Panc1 (cell line): ENCODE measurements around the gene ALS2CL. TPM values are rescaled to one million over a fixed set of nuclear protein-coding genes. Genes with fewer than 3 reads are reported as not detected.

ENCODE experiments used
- ATAC-seq: fragments of 200-7000 bp; cut with Tn5 transposase; 2 replicates; pipeline ENCODE4 v1.9.1; 2020; ENCODE audit warnings: mild to moderate bottlenecking, moderate library complexity
- BruUV-seq: library from RNA; stranded (reverse); fragments of 400-500 nt; replicated peaks from 2 replicates; lab custom pipeline; 2021; lab: Mats Ljungman, UMichigan
- CTCF ChIA-PET: fragments of 300-600 bp; sonication (Branson Sonifier 250); formaldehyde crosslinking; loops from one replicate; lab custom pipeline; 2022; ENCODE audit warnings: antibody characterized with exemption; lab: Charles Lee
- POLR2A ChIA-PET: fragments of 300-600 bp; sonication (Branson Sonifier 250); formaldehyde crosslinking; loops from one replicate; lab custom pipeline; 2022; ENCODE audit warnings: antibody characterized with exemption; lab: Charles Lee
- DNase-seq: peaks from one replicate; pipeline ENCODE4 v3.0.0-alpha.2; 2010; ENCODE audit warnings: low read depth, low spot score
- H3K27ac ChIP-seq: 2 replicates; pipeline ENCODE4 v1.5.1; 2011; ENCODE audit warnings: mild to moderate bottlenecking, low read length, inconsistent platforms
- H3K27me3 ChIP-seq: fragments of 200-500 bp; sonication (Bioruptor generic); 2 replicates; pipeline ENCODE4 v1.6.0; 2014; ENCODE audit warnings: low read length, inconsistent platforms; ENCODE audit not compliant: control insufficient read depth, insufficient read depth
- H3K36me3 ChIP-seq: fragments of 200-500 bp; sonication (Bioruptor generic); 2 replicates; pipeline ENCODE4 v1.5.1; 2014; ENCODE audit warnings: inconsistent platforms, mild to moderate bottlenecking, low read length, moderate library complexity; ENCODE audit not compliant: control insufficient read depth, insufficient read depth
- H3K4me1 ChIP-seq: 2 replicates; pipeline ENCODE4 v1.5.1; 2011; ENCODE audit warnings: inconsistent platforms, mild to moderate bottlenecking, low read length, moderate library complexity; ENCODE audit not compliant: control insufficient read depth, insufficient read depth
- H3K4me3 ChIP-seq, 2 experiments: 2 replicates each; pipeline ENCODE4 v1.5.1; 2011 to 2012; ENCODE audit warnings: low read depth in 2 of 2, low read length in 2 of 2, mild to moderate bottlenecking in 2 of 2, inconsistent platforms in 1 of 2, moderate library complexity in 1 of 2
- H3K9me3 ChIP-seq: fragments of 200-500 bp; sonication (Bioruptor generic); 2 replicates; pipeline ENCODE4 v1.5.1; 2014; ENCODE audit warnings: low read depth, mild to moderate bottlenecking, inconsistent platforms, low read length, moderate library complexity; ENCODE audit not compliant: control insufficient read depth, insufficient read depth
- CTCF ChIP-seq: fragments of 450-650 bp; IDR thresholded peaks from 2 replicates; pipeline ENCODE4 v1.5.1; 2017; ENCODE audit warnings: mild to moderate bottlenecking
- POLR2AphosphoS5 ChIP-seq: IDR thresholded peaks from 2 replicates; pipeline ENCODE4 v1.6.1; 2012; ENCODE audit warnings: mild to moderate bottlenecking, low read depth, low read length, moderate library complexity
- REST ChIP-seq, 2 experiments: IDR thresholded peaks; 2 replicates each; pipeline ENCODE4 v1.6.1; 2011 to 2012; ENCODE audit warnings: low read depth in 2 of 2, control low read depth in 1 of 2, low read length in 1 of 2, mild to moderate bottlenecking in 1 of 2, moderate library complexity in 1 of 2; ENCODE audit not compliant: insufficient read depth in 1 of 2
- SIN3A ChIP-seq: IDR thresholded peaks from 2 replicates; pipeline ENCODE4 v1.6.1; 2012; ENCODE audit warnings: low read depth, mild to moderate bottlenecking, low read length, moderate library complexity, borderline replicate concordance; ENCODE audit not compliant: insufficient read depth
- TCF7L2 ChIP-seq: IDR thresholded peaks from 2 replicates; pipeline ENCODE4 v1.6.1; 2011; ENCODE audit warnings: mild to moderate bottlenecking, low read depth, low read length, inconsistent platforms
- in situ Hi-C: cut with HindIII; loops from 2 replicates; pipeline ENCODE4 v1.10.0; 2016; ENCODE audit warnings: low sequenced_read_pairs, low pct_unique_long_range_greater_than_20kb
- intact Hi-C: fragments of 100-400 bp; cut with micrococcal nuclease; formaldehyde crosslinking; loops from one replicate; pipeline ENCODE4 v1.10.0; 2022; ENCODE audit not compliant: unreplicated experiment
- total RNA-seq: library from RNA; stranded (reverse); gene quantifications from one replicate; pipeline ENCODE4 v1.2.1, GENCODE V29; 2021; ENCODE audit not compliant: unreplicated experiment

Gene ALS2CL
- total RNA-seq, 1 experiment from 2014 or later, result 2.7 TPM

DNA sequence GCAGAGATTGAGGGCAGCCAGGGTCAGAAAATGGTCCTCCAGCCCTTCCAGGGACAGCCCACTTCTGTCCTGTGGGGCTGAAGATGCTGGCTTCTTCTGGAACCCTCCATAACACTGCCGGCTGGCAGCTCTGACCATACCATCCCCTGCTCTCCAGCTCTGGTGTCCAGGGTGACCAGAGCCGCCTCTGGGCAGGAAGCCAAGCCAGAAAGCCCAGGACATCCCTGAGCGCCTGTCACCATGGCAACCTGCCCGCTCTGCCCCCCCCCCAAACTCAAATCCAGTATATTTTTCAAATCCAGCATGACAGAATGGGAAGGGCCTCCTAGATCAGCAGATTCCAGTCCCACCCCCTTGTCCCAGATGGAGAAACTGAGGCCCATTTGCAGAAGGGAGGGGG is 7.3 kb upstream of the ALS2CL start:
- no peaks in the 10 kb centered on the region for H3K9me3 ChIP-seq
- H3K27ac ChIP-seq, result no peak overlapping the region
- intact Hi-C loops, result no loop called here
- POLR2A ChIA-PET, result no interaction called here
- no TSS peak for BruUV-seq
- no peaks in the 10 kb centered on the region for H3K4me1 ChIP-seq
- ATAC-seq, result no peak
- H3K36me3 ChIP-seq, result no peaks in the 10 kb centered on the region
- in situ Hi-C loops, result no loop called here
- CTCF ChIA-PET, result no interaction called here
- H3K4me3 ChIP-seq, result no peak overlapping the region
- no peaks in the 10 kb centered on the region for H3K27me3 ChIP-seq
- no peak for DNase-seq
- TF ChIP-seq REST (IDR thresholded peaks at IDR 0.05; ENCODE audit: insufficient read depth in 1 of 2, low read depth in 2 of 2, low read length in 1 of 2) (no peak), TCF7L2 (no peak), POLR2AphosphoS5 (no peak), CTCF (no peak), SIN3A (no peak)

DNA sequence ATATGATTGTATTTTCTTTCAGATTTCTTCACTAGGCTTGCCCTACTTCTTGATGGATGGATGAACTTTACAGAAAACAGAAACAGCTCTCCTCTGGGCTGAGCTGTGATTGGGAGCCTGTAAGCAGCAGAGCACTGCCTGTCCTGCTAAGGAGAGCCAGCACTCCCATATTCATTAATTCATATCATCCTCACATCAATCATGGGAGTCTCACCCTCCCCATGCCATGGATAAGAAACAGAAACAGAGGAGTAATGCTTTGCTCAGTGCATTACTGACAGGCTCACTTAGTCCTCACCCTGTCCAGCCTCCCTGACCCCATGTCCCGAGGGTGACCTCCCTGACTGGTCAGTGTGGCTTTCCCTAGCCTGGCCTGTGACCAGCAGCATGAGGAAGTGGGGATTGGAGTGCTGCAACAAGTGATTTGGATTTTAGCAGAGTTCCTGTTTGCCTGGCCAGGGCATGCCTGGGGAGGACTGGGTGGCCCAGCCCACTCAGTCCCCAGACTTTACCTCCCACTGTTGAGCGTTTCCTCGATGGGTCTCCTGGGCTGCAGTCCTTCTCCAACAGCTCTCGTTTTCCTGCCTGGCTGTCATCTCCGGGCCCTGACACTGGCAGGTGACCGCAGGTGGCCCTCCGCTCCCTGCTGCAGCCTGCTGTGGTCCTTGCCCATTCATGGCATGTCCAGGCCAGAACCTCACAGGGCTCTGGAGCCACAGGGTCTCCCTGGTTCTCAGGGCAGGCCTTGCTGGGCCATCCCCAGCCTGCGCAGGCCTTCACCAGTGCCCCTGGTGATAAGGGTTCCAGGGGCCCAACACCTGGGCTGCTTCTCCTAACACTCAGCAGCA is 6.4 kb upstream of the ALS2CL start:
- ATAC-seq, result no peak
- no peaks in the 10 kb centered on the region for H3K36me3 ChIP-seq
- DNase-seq, result no peak
- BruUV-seq, result no TSS peak
- intact Hi-C loops (no loop called here), in situ Hi-C loops (no loop called here)
- POLR2A ChIA-PET, result no interaction called here
- no peak overlapping the region for H3K27ac ChIP-seq
- H3K9me3 ChIP-seq, result no peaks in the 10 kb centered on the region
- CTCF ChIA-PET, result no interaction called here
- TF ChIP-seq REST (IDR thresholded peaks at IDR 0.05; ENCODE audit: insufficient read depth in 1 of 2, low read depth in 2 of 2, low read length in 1 of 2) (no peak), TCF7L2 (no peak), CTCF (no peak), POLR2AphosphoS5 (no peak), SIN3A (no peak)
- no peaks in the 10 kb centered on the region for H3K4me1 ChIP-seq
- no peak overlapping the region for H3K4me3 ChIP-seq
- no peaks in the 10 kb centered on the region for H3K27me3 ChIP-seq
